Measurements from ENCODE around the gene RBM41.
A peak's percentile ranks its signal among the peaks of the same experiment; 100 is the strongest.

DNA sequence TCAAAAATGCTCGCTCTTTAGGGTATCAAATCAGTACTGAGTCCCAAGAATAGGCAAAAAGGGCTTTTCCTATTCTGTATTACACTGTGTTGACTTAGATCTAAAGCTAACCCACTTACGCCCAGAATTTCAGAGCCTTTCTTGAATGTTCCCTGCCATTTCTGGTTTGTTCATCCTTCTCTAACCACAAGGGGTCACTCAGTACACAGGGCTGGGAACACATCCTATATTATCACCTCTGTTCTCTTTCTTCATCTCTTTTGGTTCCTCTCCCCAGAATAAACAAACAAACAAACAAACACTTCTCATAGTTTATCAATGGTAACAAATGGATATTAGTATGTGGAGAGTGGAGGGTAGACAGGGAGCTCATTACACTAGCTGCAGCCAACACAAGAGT lies 93.1 kb downstream of the RBM41 start:
- TF ChIP-seq, protein P1, sequence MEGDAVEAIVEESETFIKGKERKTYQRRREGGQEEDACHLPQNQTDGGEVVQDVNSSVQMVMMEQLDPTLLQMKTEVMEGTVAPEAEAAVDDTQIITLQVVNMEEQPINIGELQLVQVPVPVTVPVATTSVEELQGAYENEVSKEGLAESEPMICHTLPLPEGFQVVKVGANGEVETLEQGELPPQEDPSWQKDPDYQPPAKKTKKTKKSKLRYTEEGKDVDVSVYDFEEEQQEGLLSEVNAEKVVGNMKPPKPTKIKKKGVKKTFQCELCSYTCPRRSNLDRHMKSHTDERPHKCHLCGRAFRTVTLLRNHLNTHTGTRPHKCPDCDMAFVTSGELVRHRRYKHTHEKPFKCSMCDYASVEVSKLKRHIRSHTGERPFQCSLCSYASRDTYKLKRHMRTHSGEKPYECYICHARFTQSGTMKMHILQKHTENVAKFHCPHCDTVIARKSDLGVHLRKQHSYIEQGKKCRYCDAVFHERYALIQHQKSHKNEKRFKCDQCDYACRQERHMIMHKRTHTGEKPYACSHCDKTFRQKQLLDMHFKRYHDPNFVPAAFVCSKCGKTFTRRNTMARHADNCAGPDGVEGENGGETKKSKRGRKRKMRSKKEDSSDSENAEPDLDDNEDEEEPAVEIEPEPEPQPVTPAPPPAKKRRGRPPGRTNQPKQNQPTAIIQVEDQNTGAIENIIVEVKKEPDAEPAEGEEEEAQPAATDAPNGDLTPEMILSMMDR (IDR thresholded peaks at IDR 0.05; ENCODE audit: insufficient read depth, low read depth, low read length), result peak; percentile 42
- no peak for TF ChIP-seq EZH2 (IDR thresholded peaks at IDR 0.05; ENCODE audit: insufficient read depth, low read length)

Measured in astrocyte (in vitro differentiated cells and primary cell).